Aorta (tissue), 5 donors: Measurements from ENCODE around the gene GLOD4. TPM values are rescaled to one million over a fixed set of nuclear protein-coding genes. Genes with fewer than 3 reads are reported as not detected.
"Not testable (repeated sequence)": the region's sequence is repeated elsewhere in the genome, so short reads cannot be mapped to it uniquely, and the experiment has no call there.

ENCODE experiments used
- ATAC-seq: fragments of 200-7000 bp; cut with Tn5 transposase; one replicate; pipeline ENCODE4 v1.9.1; 2022; ENCODE audit warnings: moderate library complexity; ENCODE audit not compliant: low FRiP score
- DNase-seq, 2 donors: peaks; one replicate each; pipeline ENCODE4 v3.0.0-alpha.2; 2020
- H3K27ac ChIP-seq, 2 donors: one replicate each; pipeline ENCODE4 v1.5.1; 2013; ENCODE audit warnings: low read length in 2 of 2, mild to moderate bottlenecking in 2 of 2, moderate library complexity in 2 of 2, control low read depth in 1 of 2, inconsistent platforms in 1 of 2, low read depth in 1 of 2
- H3K27me3 ChIP-seq, 2 donors: one replicate each; pipeline ENCODE4 v1.6.1; 2013; ENCODE audit warnings: control low read depth in 1 of 2, low read length in 1 of 2, mild to moderate bottlenecking in 1 of 2, moderate library complexity in 1 of 2; ENCODE audit not compliant: insufficient read depth in 2 of 2, control insufficient read depth in 1 of 2
- H3K36me3 ChIP-seq, 2 donors: one replicate each; pipeline ENCODE4 v1.6.1; 2013; ENCODE audit warnings: control low read depth in 1 of 2, low read length in 1 of 2, mild to moderate bottlenecking in 1 of 2; ENCODE audit not compliant: insufficient read depth in 2 of 2, control insufficient read depth in 1 of 2
- H3K4me1 ChIP-seq, 2 donors: one replicate each; pipeline ENCODE4 v1.6.1; 2013; ENCODE audit warnings: low read length in 2 of 2, control low read depth in 1 of 2, mild to moderate bottlenecking in 1 of 2, moderate library complexity in 1 of 2; ENCODE audit not compliant: insufficient read depth in 2 of 2, control insufficient read depth in 1 of 2
- H3K4me3 ChIP-seq, 2 donors: one replicate each; pipeline ENCODE4 v1.5.1; 2013; ENCODE audit warnings: low read length in 2 of 2, control low read depth in 1 of 2, mild to moderate bottlenecking in 1 of 2
- H3K9me3 ChIP-seq: one replicate; pipeline ENCODE4 v1.6.1; 2013; ENCODE audit warnings: mild to moderate bottlenecking, low read length; ENCODE audit not compliant: control insufficient read depth
- WGBS, 2 donors: extraction: QIAGEN DNeasy Blood & Tissue Kit; methylation state at CpG; one replicate each; pipeline ENCODE4 v1.1.7; 2013; 5-methylcytosine and 5-hydroxymethylcytosine counted together
- intact Hi-C, 2 donors: fragments of 100-400 bp; cut with DNase I; formaldehyde crosslinking; loops; one replicate each; pipeline versions ENCODE4 v1.14.2 to v1.15.0; 2022
- polyA plus RNA-seq, 2 donors: library from polyadenylated mRNA; stranded (reverse); fragments of 200-250 nt; gene quantifications; one replicate each; pipeline ENCODE4 v1.2.3, GENCODE V29; 2013
- total RNA-seq, 2 donors: library from RNA; stranded (reverse); fragmentation: NEBNext Ultra II Directional; extraction: Animal tissue kit (Norgen Biotek cat#: 25700); gene quantifications; one replicate each; pipeline ENCODE4 v1.2.1, GENCODE V29; 2021
- donor health status: healthy with polysubstance abuse.
- donor health status: Bipolar disorder and iron deficiency.
- donor health status: DM: no; HTN: no; CAD: no.
- donor health status: DM: no; HTN: no; CAD: no.
- donor health status: DM: yes; HTN: yes; CAD: no.

The GLOD4 gene
- total and polyA plus RNA-seq, 4 donors, result 31.3 to 45.1 (median 38.1) TPM

- DNase-seq, result peak in 1 of 2 donors; percentile 54
- H3K4me1 ChIP-seq, result no peaks in the 10 kb centered on the region
- no peaks in the 10 kb centered on the region for H3K36me3 ChIP-seq
- WGBS, 2 donors, result 90% methylated on average over 22 of the region's 22 CpGs
- ATAC-seq, result no peak
- no peaks in the 10 kb centered on the region for H3K9me3 ChIP-seq
- no peak overlapping the region for H3K27ac ChIP-seq
- no peaks in the 10 kb centered on the region for H3K27me3 ChIP-seq
- no peak overlapping the region for H3K4me3 ChIP-seq
- intact Hi-C loops, result loop anchor here in 1 of 2 donors (5.0 kb wide), 1 partner anchor 260 kb away; no protein-coding TSS in a partner anchor
These were observed 15.3 kb upstream of the GLOD4 start for GRCh38 chr17:797236-797840.

GRCh38 chr17:796609-797008, 14.5 kb upstream of the GLOD4 start:
- no peak for ATAC-seq
- H3K9me3 ChIP-seq, result no peaks in the 10 kb centered on the region
- no peak overlapping the region for H3K27ac ChIP-seq

GRCh38 chr17:795721-796120, 13.6 kb upstream of the GLOD4 start:
- intact Hi-C loops, result loop anchor here (1.0 to 5.0 kb wide), 2 partner anchors 186 to 262 kb away; no protein-coding TSS in a partner anchor
- DNase-seq (peak in 1 of 2 donors; percentile 30), ATAC-seq (no peak)
- no peaks in the 10 kb centered on the region for H3K4me1 ChIP-seq
- no peak overlapping the region for H3K4me3 ChIP-seq
- 60 to 72% methylated on average over 9 of the region's 9 CpGs for WGBS, 2 donors
- H3K27ac ChIP-seq, result no peak overlapping the region
- H3K36me3 ChIP-seq, result no peaks in the 10 kb centered on the region
- no peaks in the 10 kb centered on the region for H3K27me3 ChIP-seq
- no peaks in the 10 kb centered on the region for H3K9me3 ChIP-seq

More at GRCh38 chr17:796609-797008, 14.5 kb upstream of the GLOD4 start:
- no peaks in the 10 kb centered on the region for H3K36me3 ChIP-seq
- no peaks in the 10 kb centered on the region for H3K27me3 ChIP-seq
- WGBS, 2 donors, result 86 to 91% methylated on average over 15 of the region's 15 CpGs
- H3K4me1 ChIP-seq, result no peaks in the 10 kb centered on the region
- H3K4me3 ChIP-seq, result no peak overlapping the region
- DNase-seq, result peak in 1 of 2 donors; percentile 47
- intact Hi-C loops, result loop anchor here in 1 of 2 donors (5.0 kb wide), 1 partner anchor 261 kb away; no protein-coding TSS in a partner anchor

GRCh38 chr17:795276-795675, 13.2 kb upstream of the GLOD4 start:
- WGBS, 2 donors, result 16 to 19% methylated on average over 14 of the region's 14 CpGs
- Histone ChIP-seq H3K4me3 (peak overlapping the region; percentile 5 to 8), H3K27me3 (no peaks in the 10 kb centered on the region), H3K36me3 (no peaks in the 10 kb centered on the region), H3K9me3 (no peaks in the 10 kb centered on the region), H3K27ac (no peak overlapping the region), H3K4me1 (no peaks in the 10 kb centered on the region)
- peak; percentile 15 for ATAC-seq
- DNase-seq, result peak in 1 of 2 donors; percentile 70
- intact Hi-C loops, result loop anchor here (1.0 to 5.0 kb wide), 2 partner anchors 186 to 262 kb away; no protein-coding TSS in a partner anchor

GRCh38 chr17:794876-795275, 12.8 kb upstream of the GLOD4 start:
- 2% methylated on average over 18 of the region's 18 CpGs for WGBS, 2 donors
- no peaks in the 10 kb centered on the region for H3K4me1 ChIP-seq
- intact Hi-C loops, result loop anchor here (1.0 to 5.0 kb wide), 2 partner anchors 186 to 262 kb away; no protein-coding TSS in a partner anchor
- no peaks in the 10 kb centered on the region for H3K9me3 ChIP-seq
- peak overlapping the region; percentile 5 to 8 for H3K4me3 ChIP-seq
- peak; percentile 88 to 94 for DNase-seq
- no peaks in the 10 kb centered on the region for H3K27me3 ChIP-seq
- peak; percentile 90 for ATAC-seq
- H3K27ac ChIP-seq, result no peak overlapping the region
- H3K36me3 ChIP-seq, result no peaks in the 10 kb centered on the region

- Histone ChIP-seq H3K9me3 (no peaks in the 10 kb centered on the region), H3K27me3 (no peaks in the 10 kb centered on the region), H3K4me1 (no peaks in the 10 kb centered on the region), H3K4me3 (no peak overlapping the region), H3K27ac (no peak overlapping the region), H3K36me3 (peaks cover 0 to 3% of the 10 kb centered on the region in 2 donors)
- intact Hi-C loops, result loop anchor here in 1 of 2 donors (5.0 kb wide), 1 partner anchor 265 kb away; no protein-coding TSS in a partner anchor
- DNase-seq (peak in 1 of 2 donors; percentile 26), ATAC-seq (no peak)
- 69 to 72% methylated on average over 9 of the region's 9 CpGs for WGBS, 2 donors
These were observed 10.2 kb upstream of the GLOD4 start for GRCh38 chr17:792277-792676.

GRCh38 chr17:791829-792228, 9.7 kb upstream of the GLOD4 start:
- 80 to 85% methylated on average over 19 of the region's 19 CpGs for WGBS, 2 donors
- no peaks in the 10 kb centered on the region for H3K27me3 ChIP-seq
- H3K27ac ChIP-seq, result no peak overlapping the region
- peak in 1 of 2 donors; percentile 72 for DNase-seq
- H3K4me1 ChIP-seq, result no peaks in the 10 kb centered on the region
- no peak overlapping the region for H3K4me3 ChIP-seq
- intact Hi-C loops, result loop anchor here in 1 of 2 donors (5.0 kb wide), 1 partner anchor 265 kb away; no protein-coding TSS in a partner anchor
- H3K36me3 ChIP-seq, result peaks cover 0 to 3% of the 10 kb centered on the region in 2 donors
- no peak for ATAC-seq
- no peaks in the 10 kb centered on the region for H3K9me3 ChIP-seq

- H3K27me3 ChIP-seq, ATAC-seq, H3K4me1 ChIP-seq, H3K9me3 ChIP-seq, H3K4me3 ChIP-seq, H3K27ac ChIP-seq, H3K36me3 ChIP-seq: not testable (repeated sequence)
- intact Hi-C loops, result loop anchor here in 1 of 2 donors (5.0 kb wide), 1 partner anchor 266 kb away; no protein-coding TSS in a partner anchor
- peak in 1 of 2 donors; percentile 73 for DNase-seq
- 28 to 39% methylated on average over 8 to 11 of the region's 12 CpGs for WGBS, 2 donors
These were observed 8.8 kb upstream of the GLOD4 start for GRCh38 chr17:790874-791247.
